Stimulated activated CD8-positive, alpha-beta memory T cell treated with anti-CD3 and anti-CD28 coated beads, Interleukin-12 subunit alpha, Interleukin-12 subunit beta, amount 100 ng/mL, for 24 hours (primary cell): Measurements from ENCODE around the gene CEP112.
"Not testable (repeated sequence)": the region's sequence is repeated elsewhere in the genome, so short reads cannot be mapped to it uniquely, and the experiment has no call there.

Source experiments
- DNase-seq: peaks from one replicate; pipeline ENCODE4 v3.0.0-alpha.2; 2020; ENCODE audit errors: extremely low read depth

The CEP112 gene

DNA sequence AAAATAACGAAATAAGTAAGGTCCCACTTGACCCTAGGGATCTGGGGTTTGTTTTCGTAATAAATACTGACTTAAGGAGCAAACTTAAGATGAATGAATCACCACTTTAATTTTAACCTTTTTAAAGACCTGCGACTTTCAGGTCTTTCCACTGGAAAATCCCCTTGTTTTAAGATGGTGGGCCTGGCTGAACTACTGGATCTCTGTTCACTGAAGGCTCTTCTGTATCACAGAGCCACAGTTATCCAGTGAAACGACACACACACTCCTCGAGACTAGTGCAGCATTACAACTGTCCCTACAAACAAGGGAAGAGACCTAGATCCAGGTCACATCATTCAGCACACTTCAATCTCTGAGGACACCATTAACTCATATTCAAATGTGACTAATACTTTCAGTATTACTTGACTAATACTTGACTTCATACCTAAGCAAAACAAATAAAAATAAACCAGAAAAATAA, 299.0 kb downstream of the CEP112 start:
- no peak for DNase-seq

DNA sequence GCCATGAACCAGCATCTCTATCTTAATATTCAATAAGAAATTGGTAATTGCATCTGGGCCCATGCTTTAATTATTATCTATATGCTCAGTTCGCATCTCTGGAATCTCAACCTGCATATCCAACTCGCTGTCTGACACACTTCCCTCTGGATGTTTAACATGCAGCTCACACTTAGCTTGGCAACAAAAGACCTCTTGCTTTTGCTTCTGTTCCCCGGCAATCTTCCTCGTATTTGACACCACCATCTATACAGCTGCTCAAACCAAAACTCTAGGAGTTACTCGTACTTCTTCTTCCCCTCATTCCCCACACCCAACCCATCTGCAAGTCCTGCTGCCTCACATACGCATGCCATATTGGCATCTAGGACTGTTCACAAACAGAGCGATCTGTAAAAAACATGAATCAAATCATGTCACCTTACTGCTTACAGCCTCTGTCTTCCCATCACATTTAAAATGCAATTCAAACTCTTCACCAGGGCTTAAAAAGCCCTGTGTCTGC, 300.6 kb downstream of the CEP112 start:
- DNase-seq = no peak

DNA sequence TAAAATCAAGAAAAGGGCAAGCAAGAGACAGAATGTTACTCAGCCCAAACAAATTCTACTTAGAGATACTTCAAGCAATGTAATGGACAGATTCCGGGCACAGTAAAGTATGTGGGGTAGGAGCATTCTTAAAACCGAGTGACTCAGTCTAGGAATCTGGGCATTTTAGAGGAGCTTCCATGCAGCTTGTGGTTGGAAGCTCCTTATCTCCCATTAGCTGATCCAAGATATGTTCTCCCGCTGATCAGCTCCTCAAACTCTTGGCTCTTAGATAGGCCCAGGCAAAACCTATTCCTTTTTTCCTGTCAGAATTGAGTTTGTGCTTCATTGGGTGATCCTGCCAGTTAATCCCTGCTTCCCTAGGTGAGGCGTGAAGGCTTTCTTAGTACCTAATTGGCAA, 303.3 kb downstream of the CEP112 start:
- DNase-seq = no peak

DNA sequence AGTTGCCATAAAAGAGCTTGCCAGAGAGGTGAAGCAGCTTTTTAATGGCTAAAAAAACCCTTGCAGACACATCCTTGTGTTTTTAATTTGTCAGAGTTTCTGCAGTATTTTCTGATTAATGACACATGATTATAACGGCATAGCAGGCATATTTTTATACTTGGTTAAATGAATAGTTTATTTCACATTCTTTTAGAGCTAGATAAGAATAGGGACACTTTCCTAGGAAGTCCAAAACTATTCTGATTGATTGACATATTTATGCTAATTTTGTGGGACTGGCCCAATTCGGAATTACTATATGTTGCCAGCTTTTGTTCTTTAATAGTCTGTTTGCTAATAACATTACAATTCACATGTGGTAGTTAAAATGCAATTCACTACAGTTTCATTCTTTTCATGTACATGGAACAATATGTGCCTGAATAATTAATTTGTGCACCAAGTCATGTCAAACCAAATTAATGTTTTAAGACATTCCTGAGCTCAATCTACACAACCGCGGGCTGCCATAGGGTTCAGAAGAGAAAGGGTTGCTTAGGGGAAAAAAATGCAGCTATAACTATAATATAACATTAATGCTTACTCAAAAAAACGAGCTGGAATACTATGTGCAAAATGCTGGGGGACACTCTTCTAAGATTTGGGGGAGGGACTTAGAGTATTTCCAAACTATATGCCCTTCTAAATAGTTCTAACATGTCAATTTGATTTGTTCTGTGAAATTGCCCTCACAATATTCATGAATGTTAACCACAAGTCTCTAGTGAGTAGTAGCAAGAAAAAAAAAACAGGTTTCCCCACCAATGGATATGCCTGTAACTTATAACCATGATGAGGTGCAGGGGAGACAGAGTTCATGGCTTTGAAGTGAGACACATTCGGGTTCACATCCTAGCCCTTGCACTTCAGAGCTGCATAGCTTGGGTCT, 305.4 kb downstream of the CEP112 start:
- DNase-seq = no peak

DNA sequence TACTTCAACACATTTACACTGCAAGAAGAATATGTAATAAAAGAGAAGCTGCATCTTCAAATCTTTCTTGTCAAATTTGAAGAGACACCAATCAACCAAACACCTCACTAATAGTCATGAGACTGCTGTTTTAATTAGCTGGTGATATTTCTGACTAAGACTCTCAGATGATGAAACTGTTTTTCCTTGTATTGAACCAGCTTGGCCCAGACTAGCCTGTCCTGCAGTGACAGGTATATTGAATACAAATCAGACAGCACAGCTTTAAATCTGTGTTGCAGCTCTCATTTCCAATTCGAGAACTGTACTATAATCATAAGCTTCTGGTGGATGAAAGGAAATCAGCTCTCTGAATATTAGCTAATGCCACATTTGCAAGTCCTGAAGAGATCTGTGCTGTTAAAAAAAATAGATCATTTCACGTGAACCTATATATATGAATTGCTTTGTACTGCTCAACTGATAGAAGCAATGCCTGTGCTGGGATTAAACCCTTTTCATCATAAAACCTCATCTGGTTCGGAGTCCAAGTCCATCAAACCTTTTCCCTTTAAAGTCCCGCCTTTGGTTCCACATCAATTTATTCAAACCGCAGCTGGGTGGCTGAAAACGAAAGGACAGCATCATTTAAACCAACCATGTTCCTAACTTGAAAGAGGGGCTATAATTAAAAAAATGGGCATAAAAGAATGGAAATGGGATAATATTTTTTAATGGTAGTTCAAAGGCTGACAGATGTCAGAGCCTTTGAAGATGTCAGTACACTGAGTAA, 306.2 kb downstream of the CEP112 start:
- DNase-seq = no peak

DNA sequence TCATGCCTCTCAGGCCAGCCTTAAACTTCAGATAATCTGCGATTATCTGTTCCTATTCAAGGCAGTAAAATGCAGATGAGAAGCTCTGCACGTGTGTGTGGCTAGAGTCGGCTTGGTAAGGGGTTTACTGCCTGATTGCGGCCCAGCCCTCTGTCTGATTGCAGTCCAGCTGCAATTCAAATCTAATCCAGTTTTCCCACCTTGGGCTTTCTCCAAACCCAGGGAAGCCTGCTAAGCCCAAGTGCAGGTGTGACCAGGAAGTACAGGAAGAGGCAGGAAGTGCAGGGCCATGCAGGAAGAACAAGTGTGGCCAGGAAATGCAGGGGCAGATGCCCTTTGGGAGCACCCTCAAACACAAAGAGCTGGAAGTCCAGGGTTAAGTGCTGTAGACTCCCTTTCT, 314.9 kb downstream of the CEP112 start:
- no peak for DNase-seq

DNA sequence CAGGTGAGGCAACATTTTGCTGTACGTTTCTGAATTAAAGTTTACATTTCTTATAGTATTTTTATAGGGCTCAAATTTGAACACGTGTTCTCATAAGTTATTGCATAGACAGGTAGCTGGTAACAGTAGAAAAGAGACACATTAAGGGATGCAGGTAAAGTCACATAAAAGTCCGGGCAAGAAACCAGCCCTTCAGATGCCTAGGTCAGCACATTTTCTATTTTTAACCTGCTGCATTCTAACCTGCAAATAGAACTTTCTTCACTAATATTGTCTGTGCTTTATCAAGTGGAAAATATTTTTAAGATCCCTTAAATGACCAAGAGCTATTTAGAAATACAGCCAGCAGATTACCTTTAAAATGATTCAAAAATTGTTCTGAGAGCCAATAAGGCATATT, 323.1 kb downstream of the CEP112 start:
- DNase-seq = no peak

DNA sequence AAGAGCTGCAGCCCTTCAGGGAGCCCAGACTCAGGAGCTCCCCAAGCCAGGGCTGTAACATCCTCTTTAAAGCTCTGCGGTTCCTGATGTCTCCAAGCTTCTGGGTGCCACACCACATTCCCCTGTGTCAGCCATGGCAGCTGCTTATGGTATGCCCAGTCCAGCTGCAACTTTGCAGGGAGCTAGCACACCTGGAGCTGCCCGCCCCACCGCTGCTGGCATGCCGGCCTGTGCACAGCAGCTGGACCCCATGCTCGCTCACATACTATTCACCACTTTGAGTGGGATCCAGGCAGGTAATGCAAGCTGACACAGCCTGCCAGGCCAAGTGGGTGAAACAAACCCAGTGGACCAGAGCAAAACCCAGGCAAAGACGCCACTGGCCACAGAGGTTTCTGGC, 324.9 kb downstream of the CEP112 start:
- no peak for DNase-seq

DNA sequence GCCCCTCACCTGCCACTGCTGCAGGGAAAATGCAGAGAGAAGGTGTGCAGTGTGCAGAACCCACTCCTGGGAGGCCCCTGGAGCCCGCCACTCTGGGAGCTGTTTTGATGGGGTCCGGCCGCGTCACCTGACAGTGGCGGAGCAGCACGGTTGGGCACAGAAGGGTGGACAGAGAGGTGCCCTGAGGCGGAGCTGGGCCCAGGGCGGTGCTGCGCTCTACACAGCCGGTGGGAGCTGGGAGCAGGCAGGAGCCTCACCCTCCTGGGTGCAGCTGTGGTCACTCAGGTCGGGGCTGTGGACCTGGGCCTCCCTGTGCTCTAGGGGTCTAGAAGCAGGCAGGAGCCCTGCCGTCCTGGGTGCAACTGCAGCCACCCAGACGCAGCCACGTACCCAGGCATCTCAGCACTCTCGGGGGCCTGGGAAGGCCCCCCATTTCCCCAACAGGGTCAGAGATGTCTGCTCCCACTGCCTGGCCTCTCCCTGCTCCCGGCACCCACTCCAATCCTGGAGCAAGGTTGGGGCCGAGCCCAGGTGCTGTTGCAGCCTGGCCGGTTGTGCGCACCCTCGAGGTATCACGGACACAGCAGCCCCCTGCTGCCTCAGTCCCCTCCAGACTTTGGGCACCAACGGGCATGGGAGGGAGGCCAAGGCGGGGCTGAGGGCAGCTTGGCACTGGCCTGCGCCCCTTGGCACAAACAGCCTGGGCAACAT, 326.1 kb downstream of the CEP112 start:
- DNase-seq = no peak

DNA sequence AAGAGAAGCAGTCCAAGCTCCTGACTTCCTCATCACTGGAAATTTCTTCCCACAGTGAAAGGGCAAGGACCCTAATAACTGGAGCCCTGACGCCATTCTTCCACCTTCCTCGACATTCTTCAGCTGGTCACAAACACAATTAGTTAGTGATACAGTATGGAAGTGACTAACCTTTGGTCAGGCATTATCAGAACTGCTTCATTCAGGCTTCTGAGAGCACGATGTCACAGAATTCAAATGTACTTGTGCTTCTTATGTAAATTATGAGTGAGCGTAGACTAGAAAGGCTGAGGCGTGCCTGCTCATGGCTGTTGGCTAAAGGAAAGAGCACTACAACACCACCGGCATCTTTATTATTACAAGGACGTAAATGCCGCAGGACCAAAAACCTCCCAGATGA, 327.5 kb downstream of the CEP112 start:
- no peak for DNase-seq

DNA sequence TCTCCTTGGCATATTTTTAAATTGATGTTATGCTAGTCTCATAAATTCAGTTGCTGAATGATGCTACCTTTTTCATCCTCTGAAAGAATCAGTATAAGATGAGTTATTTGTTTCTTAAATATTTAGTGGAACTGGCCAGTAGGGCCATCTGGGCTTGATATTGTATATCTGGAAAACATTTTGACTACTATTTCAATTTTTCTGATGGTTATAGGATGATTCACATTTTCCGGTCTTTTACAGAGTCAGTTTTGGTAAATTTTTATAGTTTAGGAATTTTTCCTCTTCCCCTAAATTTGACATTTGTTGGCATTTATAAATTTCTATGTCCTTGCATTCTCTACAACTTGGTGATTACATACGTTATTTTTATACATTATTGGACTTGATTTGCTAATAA, 334.2 kb downstream of the CEP112 start:
- no peak for DNase-seq

DNA sequence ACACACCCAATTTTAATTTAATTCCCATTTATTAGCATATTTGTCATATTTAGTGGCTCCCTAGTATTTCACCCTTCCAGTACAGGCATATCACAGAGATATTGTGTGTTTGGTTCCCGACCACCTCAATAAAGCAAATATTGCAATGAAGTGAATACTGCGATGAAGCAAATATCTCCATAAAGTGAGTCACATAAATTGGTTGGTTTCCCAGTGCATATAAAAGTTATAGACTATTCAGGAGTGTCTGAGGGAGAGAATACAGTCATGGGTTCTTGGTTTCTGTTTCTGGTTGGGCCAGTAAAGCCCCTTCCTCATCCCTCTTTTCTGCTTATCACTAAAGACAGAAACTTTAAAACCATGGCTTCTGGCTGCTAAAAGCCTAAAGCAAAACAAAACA, 335.1 kb downstream of the CEP112 start:
- DNase-seq = no peak

DNA sequence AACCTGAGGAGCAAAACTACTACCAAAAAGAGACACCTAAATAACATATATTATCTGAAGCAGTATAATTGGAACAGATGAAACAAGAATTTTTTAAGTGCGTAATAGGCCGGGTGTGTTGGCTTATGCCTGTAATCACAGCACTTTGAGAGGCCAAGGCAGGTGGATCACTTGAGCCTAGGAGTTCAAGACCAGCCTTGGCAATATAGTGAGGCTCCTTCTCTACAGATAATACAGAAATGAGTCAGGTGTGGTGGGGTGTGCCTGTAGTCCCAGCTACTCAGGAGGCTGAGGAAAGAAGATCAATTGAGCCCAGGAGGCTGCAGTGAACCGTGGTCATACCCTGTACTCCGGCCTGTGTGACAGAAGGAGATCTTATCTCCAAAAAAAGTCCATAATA, 336.3 kb downstream of the CEP112 start:
- DNase-seq = no peak

DNA sequence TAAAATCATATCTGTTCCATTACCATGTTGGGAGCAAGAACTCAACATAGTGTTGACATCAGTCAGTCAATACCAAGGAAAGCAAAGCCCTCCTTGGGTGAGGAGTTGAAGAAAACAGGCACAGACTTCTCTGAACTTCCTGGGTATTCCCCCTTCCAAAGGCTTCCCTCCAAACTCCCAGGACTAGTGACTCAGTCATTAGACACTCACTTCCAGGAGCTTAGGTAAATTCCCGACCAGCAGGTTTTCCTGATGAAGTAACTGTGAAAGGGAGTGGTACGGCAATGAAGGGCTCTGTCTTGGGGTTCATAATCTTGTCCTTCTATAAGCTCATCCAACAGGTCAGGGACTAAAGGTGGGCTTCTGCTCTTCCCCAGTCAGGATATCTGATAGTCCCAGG, 336.7 kb downstream of the CEP112 start:
- DNase-seq = no peak

DNA sequence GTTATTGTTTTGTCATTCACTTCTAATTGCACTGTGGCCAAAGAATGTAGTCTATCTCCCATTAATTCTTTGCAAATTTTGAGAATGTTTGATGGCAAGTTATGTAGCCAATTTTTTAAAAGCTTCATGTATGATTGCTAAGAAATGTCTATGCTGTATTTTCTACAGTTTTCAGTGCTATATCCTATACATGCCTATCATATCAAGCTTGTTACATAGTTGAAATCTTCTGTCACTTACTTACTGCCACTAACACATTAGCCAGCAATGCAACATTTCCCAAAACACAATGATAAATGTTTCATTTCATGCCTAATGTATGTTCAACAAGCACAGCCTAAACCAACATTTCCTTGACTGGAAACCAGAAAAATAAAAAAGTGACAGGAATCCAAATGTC, 338.1 kb downstream of the CEP112 start:
- DNase-seq = no peak

DNA sequence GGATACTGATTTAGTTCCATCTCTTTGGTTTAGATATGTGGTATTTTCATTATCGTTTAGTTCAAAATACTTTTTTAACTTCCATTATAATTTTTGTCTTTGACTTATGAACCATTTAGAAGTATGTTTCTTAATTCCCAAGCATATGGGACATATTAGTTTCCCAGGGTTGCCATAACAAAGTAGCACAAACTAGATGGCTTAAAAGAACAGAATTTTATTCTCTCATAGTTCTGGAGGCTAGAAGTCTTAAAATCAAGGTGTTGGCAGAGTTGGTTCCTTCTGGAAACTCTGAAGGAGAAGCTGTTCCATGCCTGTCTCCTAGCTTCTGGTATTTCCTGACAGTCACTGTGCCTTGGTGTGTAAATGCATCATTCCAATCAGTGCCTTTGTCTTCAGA, 339.0 kb downstream of the CEP112 start:
- DNase-seq = no peak

DNA sequence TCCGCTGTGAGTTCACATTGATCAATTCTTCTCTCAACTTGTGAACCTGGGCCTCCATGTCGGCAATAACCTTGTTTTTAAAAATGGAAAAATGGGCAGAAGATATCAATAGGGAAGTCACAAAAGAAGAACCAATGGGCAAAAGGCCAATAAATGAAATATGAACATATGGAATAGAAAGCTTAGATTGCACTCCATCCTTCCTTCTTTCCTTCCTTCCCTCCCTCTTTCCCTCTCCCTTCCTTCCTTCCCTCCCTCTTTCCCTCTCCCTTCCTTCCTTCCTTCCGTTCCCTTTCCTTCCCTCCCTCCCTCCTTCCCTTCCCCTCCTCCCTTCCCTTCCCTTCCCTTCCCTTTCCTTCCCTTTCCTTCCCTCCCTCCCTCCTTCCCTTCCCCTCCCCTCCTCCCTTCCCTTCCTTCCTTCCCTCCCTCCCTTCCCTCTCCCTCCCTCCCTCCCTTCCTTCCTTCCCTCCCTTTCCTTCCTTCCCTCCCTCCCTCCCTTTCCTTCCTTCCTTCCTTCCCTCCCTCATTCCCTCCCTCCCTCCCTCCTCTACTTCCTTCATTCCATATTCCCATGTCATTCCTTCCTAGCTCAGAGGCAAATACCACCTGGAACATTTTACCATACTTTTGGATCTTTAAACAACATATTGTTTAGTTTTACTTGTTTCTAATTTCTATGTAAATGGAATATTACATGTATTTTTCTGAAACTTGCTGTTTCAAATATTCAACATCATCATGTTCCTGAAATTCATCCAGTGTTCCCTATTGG, 339.8 kb downstream of the CEP112 start:
- DNase-seq = no peak

DNA sequence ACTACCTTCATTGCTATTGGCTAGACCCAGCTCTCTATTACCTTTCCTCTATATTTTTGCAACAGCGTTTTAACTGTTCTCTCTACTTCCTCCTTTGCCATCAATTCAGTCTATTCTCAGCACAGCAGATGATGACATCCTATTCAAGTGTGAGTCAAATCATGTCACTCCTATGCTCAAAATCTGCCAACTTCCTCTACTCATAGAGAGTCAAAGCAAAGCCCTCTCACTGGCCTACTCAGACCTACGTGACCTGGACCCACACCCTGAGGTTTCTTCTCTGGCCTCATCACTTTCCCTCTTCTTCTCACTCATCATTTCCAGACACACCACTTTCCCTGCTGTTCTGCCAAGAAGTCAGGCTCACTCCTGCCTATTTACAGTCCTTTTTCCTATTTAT, 341.4 kb downstream of the CEP112 start:
- DNase-seq = no peak

DNA sequence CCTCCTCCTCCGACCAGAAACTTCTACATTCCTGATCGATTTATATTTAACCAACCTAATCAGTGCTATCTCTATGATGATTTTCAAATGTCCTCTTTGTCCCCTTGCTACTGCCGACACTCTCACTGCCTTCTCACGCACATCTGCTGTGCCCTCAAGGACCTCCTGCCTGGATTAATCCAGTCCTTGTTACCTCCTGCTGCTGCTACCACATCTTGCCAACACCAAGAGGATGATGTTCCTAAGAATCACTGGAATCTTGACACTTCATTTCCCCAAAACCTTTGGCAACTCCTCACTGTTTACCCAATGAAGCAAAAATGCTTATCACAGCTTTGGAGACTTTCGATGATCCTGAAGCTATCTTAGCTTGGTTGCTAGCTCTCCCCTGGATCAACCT, 343.2 kb downstream of the CEP112 start:
- no peak for DNase-seq

DNA sequence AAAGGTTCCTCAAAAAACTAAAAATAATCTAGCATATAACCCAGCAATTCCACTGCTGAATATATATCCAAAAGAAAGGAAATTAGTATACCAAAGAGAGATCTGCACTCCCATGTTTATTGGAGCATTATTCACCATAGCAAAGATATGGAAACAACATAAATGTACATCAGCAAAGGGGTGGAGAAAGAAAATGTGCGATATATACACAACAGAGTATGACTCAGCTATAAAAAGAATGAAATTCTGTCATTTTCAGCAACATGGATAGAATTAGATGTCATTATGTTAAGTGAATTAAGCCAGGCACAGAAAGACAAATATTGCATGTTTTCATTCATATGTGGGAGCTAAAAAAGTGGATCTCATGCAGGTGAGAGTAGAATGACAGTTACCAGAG, 350.8 kb downstream of the CEP112 start:
- no peak for DNase-seq

DNA sequence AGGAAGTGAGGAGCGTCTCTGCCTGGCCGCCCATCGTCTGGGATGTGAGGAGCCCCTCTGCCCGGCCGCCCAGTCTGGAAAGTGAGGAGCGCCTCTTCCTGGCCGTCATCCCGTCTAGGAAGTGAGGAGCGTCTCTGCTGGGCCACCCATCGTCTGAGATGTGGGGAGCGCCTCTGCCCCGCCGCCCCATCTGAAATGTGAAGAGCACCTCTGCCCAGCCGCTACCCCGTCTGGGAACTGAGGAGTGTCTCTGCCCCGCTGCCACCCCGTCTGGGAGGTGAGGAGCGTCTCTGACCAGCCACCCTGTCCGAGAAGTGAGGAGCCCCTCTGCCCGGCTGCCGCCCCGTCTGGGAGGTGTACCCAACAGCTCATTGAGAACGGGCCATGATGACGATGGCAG, 354.7 kb downstream of the CEP112 start:
- not testable (repeated sequence) for DNase-seq
